Measurements from ENCODE around the gene C14orf180.

GRCh38 chr14:104584557-104584956 lies 5.0 kb downstream of the C14orf180 start:
- no peak for TF ChIP-seq RBAK (tag by site-specific recombination; IDR thresholded peaks at IDR 0.05)
- TF ChIP-seq, protein P1, sequence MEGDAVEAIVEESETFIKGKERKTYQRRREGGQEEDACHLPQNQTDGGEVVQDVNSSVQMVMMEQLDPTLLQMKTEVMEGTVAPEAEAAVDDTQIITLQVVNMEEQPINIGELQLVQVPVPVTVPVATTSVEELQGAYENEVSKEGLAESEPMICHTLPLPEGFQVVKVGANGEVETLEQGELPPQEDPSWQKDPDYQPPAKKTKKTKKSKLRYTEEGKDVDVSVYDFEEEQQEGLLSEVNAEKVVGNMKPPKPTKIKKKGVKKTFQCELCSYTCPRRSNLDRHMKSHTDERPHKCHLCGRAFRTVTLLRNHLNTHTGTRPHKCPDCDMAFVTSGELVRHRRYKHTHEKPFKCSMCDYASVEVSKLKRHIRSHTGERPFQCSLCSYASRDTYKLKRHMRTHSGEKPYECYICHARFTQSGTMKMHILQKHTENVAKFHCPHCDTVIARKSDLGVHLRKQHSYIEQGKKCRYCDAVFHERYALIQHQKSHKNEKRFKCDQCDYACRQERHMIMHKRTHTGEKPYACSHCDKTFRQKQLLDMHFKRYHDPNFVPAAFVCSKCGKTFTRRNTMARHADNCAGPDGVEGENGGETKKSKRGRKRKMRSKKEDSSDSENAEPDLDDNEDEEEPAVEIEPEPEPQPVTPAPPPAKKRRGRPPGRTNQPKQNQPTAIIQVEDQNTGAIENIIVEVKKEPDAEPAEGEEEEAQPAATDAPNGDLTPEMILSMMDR (tag by site-specific recombination; IDR thresholded peaks at IDR 0.05), result no peak
- TF ChIP-seq ZBTB49 (tag by site-specific recombination; IDR thresholded peaks at IDR 0.05; ENCODE audit: low read depth), result no peak
- TF ChIP-seq ZNF707 (tag by site-specific recombination; IDR thresholded peaks at IDR 0.05), result no peak
- no peak for TF ChIP-seq ZNF549 (tag by site-specific recombination; IDR thresholded peaks at IDR 0.05)
- no peak for TF ChIP-seq YY1 (tag by site-specific recombination; IDR thresholded peaks at IDR 0.05)
- TF ChIP-seq ZNF510 (tag by site-specific recombination; IDR thresholded peaks at IDR 0.05; ENCODE audit: insufficient replicate concordance), result no peak
- no peak for TF ChIP-seq ZNF449 (tag by site-specific recombination; IDR thresholded peaks at IDR 0.05)
- TF ChIP-seq ZBTB1 (tag by site-specific recombination; IDR thresholded peaks at IDR 0.05), result no peak
